Measurements from ENCODE around the gene LIMCH1. TPM values are rescaled to one million over a fixed set of nuclear protein-coding genes. Genes with fewer than 3 reads are reported as not detected.

The LIMCH1 gene
- total and polyA plus RNA-seq, 8 donors, result 4.7 to 37.1 (median 17.4) TPM

GRCh38 chr4:41668024-41668423 is 130.1 kb downstream of the LIMCH1 start:
- Histone ChIP-seq H3K36me3 (peaks cover 0 to under 1% (median 0%) of the 10 kb centered on the region in 4 donors), H3K27ac (no peak overlapping the region), H3K4me3 (no peak overlapping the region), H3K27me3 (no peaks in the 10 kb centered on the region), H3K9me3 (no peaks in the 10 kb centered on the region), H3K4me1 (peaks cover 0 to 7% (median 2%) of the 10 kb centered on the region in 4 donors)
- no peak for DNase-seq
- 41 to 62% (median 49%) methylated on average over 1 of the region's 1 CpG for WGBS, 5 donors
- TF ChIP-seq POLR2AphosphoS5 (IDR thresholded peaks at IDR 0.05) (no peak), CTCF (IDR thresholded peaks at IDR 0.05) (no peak), POLR2A (IDR thresholded peaks at IDR 0.05) (no peak), EP300 (IDR thresholded peaks at IDR 0.05) (no peak)
- intact Hi-C loops (cut with DNase I; ENCODE audit: low total_unique reads), result no loop called here

- DNase-seq, result peak; percentile 9 to 87
- TF ChIP-seq CTCF (IDR thresholded peaks at IDR 0.05) (no peak), POLR2AphosphoS5 (IDR thresholded peaks at IDR 0.05) (peak in 1 of 3 donors; percentile 26)
- Histone ChIP-seq H3K9me3 (no peaks in the 10 kb centered on the region), H3K4me1 (peaks cover 0 to 7% (median 2%) of the 10 kb centered on the region in 4 donors), H3K4me3 (no peak overlapping the region), H3K27ac (peak overlapping the region in 1 of 5 donors; percentile 17), H3K27me3 (no peaks in the 10 kb centered on the region), H3K36me3 (peaks cover 0 to 6% (median 0%) of the 10 kb centered on the region in 4 donors)
- 27 to 61% (median 54%) methylated on average over 6 of the region's 6 CpGs for WGBS, 5 donors
- intact Hi-C loops (cut with DNase I; ENCODE audit: low total_unique reads), result no loop called here
These were observed 132.6 kb downstream of the LIMCH1 start for GRCh38 chr4:41670530-41670929.

- intact Hi-C loops (cut with DNase I; ENCODE audit: low total_unique reads), result no loop called here
- DNase-seq, result peak in 1 of 2 donors; percentile 6
- H3K27ac ChIP-seq, result peak overlapping the region in 1 of 5 donors; percentile 17
These were observed 133.0 kb downstream of the LIMCH1 start for GRCh38 chr4:41670982-41671381.

GRCh38 chr4:41678086-41678816 is 140.3 kb downstream of the LIMCH1 start:
- no peaks in the 10 kb centered on the region for H3K4me1 ChIP-seq
- H3K27ac ChIP-seq, result no peak overlapping the region
- intact Hi-C loops (cut with DNase I; ENCODE audit: low total_unique reads), result no loop called here
- no peak for DNase-seq
- no peaks in the 10 kb centered on the region for H3K9me3 ChIP-seq
- no peaks in the 10 kb centered on the region for H3K27me3 ChIP-seq
- TF ChIP-seq EP300 (IDR thresholded peaks at IDR 0.05), result no peak
- TF ChIP-seq POLR2AphosphoS5 (IDR thresholded peaks at IDR 0.05), result no peak
- TF ChIP-seq CTCF (IDR thresholded peaks at IDR 0.05), result no peak
- TF ChIP-seq POLR2A (IDR thresholded peaks at IDR 0.05), result no peak
- WGBS, 5 donors, result 75 to 84% (median 81%) methylated on average over 7 of the region's 7 CpGs
- H3K4me3 ChIP-seq, result no peak overlapping the region
- H3K36me3 ChIP-seq, result peaks cover 0 to 30% (median 7%) of the 10 kb centered on the region in 4 donors

More at GRCh38 chr4:41670982-41671381, 133.0 kb downstream of the LIMCH1 start:
- no peaks in the 10 kb centered on the region for H3K27me3 ChIP-seq
- no peak overlapping the region for H3K4me3 ChIP-seq
- TF ChIP-seq POLR2A (IDR thresholded peaks at IDR 0.05) (no peak), EP300 (IDR thresholded peaks at IDR 0.05) (no peak), CTCF (IDR thresholded peaks at IDR 0.05) (no peak), POLR2AphosphoS5 (IDR thresholded peaks at IDR 0.05) (no peak)
- peaks cover 0 to 6% (median 0%) of the 10 kb centered on the region in 4 donors for H3K36me3 ChIP-seq
- no peaks in the 10 kb centered on the region for H3K9me3 ChIP-seq
- H3K4me1 ChIP-seq, result peaks cover 0 to 7% (median 2%) of the 10 kb centered on the region in 4 donors
